GM18873 (cell line): Measurements from ENCODE around the gene VWA7.
"Not testable (repeated sequence)": the region's sequence is repeated elsewhere in the genome, so short reads cannot be mapped to it uniquely, and the experiment has no call there.

Source experiments
- ATAC-seq: cut with Tn5 transposase; IDR thresholded peaks from one replicate; pipeline ENCODE4 v1.9.1; 2021; ENCODE audit warnings: mild to moderate bottlenecking, moderate library complexity, moderate number of reproducible peaks; ENCODE audit not compliant: unreplicated experiment, low FRiP score

VWA7 gene

GRCh38 chr6:31801031-31801927, 24.2 kb upstream of the VWA7 start:
- ATAC-seq, result not testable (repeated sequence)

GRCh38 chr6:31799781-31800180, 22.7 kb upstream of the VWA7 start:
- ATAC-seq, result no peak

- ATAC-seq, result no peak
Observed at GRCh38 chr6:31797588-31797987, 20.5 kb upstream of the VWA7 start.

- ATAC-seq, result no peak
Observed at GRCh38 chr6:31796993-31797385, 19.9 kb upstream of the VWA7 start.

GRCh38 chr6:31795616-31796298, 18.6 kb upstream of the VWA7 start, which contains the start of gene VARS1:
Gene VARS1 (minus strand): TSS chr6:31795752. CDS start chr6:31795217, 535 bp downstream.
- no peak for ATAC-seq

DNA sequence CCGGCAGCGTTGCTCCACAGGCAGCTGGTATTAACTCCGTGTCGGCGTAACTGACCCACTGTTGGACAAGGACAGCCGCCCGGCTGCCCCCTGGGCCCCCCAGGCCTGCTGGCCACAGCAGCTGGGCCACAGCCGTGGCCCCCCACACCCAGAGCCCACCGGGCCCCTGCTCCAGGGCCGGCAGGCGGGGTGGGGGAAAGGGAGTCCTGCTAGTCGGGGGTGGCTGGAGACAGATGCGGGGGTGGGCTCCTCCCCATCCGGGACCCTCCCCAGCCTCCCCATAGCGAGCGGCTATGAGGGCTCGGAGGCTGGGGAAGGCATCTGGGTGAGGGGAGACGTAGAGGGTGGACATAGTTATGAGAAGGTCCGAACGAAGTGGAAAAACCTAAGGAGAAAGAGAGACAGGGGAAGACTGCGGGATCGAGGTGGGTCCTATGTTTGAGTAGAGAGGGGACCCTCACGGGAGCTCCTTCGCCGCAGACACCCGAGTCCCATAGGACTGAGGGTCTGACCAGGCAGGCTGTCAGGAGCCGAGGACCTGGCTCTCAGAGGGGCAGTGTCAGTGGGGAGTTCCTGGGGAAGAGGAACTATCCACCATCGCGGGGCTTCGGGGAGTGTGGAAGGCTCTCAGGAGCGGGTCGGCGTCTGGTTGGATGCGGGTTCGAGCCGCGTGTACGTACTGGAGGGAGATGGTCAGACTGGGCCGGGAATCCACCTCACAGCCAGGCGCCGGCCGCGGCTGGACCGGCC, 17.9 kb upstream of the VWA7 start:
- no peak for ATAC-seq

DNA sequence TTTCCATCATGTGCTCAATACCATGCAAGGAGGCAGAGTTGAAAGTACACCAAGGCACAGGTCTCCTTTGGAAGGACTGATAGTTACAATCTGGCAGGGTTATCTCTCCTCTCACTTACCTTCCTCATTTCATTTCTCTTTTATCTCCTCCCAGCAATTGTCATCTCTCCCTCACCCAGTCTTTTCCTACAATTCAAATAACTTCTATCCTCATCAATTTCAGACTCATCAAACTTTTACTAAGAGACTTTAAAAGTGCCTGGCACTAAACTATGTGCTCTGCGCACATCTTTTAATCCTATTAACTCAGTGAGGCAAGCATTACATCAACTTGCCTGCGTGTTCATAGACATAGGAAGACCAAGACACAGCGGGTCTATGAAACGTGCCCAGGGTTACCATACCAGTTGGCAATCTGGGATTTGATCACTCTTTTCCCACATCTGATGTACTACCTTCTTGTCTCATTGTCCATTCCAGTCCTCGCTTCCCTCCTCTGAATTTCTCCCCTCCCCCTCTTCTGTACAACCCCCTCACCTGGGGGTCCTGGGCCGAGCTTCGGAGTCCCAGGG, 17.3 kb upstream of the VWA7 start:
- ATAC-seq, result no peak

- ATAC-seq, result not testable (repeated sequence)
Observed at GRCh38 chr6:31793927-31794245, 16.8 kb upstream of the VWA7 start.

DNA sequence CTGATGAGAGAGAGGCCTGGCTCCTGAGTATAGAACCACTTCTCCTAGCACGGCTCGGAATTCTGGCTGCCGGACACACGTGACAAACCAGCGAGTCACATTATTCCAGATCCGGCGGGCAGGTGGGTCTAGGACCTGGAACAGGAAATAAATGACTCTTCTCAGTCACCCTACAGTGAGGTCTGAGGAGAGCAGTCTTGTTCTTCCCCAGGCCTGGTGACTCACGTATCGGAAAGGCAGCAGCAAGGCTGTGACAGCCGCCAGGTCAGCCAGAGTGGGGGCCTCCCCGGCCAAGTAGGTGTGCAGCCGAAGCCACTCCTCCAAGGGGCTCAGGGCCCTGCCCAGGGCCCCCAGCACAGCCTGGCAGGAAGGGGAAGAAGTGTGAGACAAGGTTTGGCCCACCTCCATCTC, 15.6 kb upstream of the VWA7 start:
- no peak for ATAC-seq

GRCh38 chr6:31792090-31792374, 14.9 kb upstream of the VWA7 start:
- ATAC-seq, result no peak

DNA sequence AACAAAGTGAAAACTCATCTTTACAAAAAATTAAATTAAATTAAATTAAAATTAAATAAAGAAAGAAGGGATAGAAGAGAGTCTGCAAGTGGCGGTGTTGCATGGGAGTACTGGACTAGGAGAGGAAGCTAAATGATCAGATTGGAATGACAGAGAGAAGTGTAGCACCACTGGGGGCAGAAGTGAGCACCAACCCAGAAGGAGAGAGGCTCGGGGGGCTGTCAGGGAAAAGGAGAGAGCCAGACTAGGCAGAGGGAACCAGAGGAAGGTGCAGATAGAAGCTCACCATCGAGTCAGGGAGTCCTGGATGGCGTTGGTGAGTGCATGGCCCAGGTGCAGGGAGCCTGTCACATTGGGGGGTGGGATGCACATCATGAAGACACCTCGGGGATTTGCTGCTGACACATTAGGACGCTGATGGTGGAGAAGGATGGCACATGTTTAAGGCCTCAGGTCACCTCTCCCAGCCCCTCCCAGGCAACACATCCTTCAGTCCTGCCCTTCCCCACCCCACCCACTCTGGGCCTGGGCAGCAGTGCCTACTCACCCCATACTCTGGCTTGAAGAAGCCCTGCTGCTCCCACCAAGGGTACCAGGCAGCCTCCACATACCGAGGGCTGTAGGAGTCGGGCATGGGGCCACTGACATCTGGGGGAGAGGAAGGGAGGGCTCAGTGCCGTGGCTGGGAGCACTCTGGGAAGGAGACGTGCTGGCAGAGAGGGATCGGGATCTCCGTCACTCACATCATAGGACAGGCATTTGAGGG, 14.4 kb upstream of the VWA7 start:
- no peak for ATAC-seq

GRCh38 chr6:31785475-31785874, 8.3 kb upstream of the VWA7 start:
- ATAC-seq, result no peak

DNA sequence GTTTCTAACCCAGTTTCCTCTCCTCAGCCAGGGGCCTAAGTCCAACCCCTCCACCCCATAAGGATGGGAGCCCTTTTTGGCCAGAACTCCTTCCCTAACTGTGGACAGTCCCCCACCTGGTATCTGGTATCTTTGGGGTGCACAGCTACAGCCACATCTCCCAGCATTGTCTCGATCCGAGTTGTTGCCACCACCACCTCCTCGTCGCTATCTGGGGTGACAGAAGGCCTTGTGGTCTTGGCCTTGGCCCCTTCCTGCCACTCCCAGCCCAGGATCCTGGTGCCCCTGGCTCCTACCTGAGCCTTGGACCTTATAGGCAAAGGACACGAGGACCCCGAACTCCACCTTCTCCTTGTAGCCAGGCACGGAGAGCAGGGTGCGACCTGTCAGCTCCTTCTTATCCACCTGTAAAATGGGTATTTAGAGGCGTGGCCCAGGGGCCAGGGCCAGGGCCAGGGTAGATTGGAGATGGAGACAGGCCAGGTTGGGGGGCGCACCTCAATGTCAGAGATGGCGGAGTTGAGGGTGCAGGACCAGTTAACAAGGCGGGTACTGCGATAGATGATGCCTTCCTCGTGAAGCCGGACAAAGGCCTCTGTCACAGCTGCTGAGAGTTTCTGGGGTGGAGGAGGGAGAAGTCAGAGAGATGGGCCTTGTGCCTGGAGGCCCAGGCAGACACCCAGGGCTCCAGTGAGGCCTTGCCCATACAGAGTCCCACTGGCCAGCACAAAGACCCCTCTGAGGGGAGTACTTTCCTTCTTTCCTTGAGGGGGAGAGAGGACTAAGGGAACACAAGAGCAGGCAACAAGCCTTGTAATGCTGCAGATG, 7.2 kb upstream of the VWA7 start:
- no peak for ATAC-seq

DNA sequence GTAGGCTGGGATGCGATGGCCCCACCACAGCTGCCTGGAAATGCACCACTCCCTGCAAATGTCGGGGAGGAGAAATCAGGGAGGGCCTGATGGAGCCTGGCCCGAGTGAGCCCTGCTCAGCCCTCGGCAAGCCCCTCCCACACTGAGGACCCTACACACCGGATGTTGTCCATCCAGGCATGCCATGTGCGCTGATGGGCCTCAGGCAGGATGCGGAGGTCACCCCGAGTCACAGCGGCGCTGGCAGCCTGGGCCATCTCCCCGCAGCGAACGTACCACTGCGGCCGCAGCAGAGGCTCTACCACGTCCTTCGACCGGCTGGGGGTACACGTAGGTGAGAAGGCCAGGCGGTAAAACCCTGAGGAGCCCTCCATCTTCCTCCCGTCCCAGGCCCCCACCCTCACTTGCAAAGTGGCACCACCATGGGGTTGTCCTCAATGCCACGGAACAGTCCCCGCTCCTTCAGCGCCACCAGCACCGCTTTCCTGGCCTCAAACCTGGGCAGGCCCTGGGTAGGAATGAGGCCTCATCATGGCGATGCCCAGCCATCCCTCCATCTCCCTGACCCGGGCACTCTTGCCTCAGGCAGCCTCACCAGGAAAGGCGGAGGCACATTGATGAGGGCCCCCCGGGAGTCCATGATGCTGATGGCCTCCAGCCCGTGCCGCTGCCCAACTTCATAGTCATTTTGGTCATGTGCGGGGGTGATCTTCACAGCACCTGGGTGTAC, 5.2 kb upstream of the VWA7 start:
- ATAC-seq, result no peak

DNA sequence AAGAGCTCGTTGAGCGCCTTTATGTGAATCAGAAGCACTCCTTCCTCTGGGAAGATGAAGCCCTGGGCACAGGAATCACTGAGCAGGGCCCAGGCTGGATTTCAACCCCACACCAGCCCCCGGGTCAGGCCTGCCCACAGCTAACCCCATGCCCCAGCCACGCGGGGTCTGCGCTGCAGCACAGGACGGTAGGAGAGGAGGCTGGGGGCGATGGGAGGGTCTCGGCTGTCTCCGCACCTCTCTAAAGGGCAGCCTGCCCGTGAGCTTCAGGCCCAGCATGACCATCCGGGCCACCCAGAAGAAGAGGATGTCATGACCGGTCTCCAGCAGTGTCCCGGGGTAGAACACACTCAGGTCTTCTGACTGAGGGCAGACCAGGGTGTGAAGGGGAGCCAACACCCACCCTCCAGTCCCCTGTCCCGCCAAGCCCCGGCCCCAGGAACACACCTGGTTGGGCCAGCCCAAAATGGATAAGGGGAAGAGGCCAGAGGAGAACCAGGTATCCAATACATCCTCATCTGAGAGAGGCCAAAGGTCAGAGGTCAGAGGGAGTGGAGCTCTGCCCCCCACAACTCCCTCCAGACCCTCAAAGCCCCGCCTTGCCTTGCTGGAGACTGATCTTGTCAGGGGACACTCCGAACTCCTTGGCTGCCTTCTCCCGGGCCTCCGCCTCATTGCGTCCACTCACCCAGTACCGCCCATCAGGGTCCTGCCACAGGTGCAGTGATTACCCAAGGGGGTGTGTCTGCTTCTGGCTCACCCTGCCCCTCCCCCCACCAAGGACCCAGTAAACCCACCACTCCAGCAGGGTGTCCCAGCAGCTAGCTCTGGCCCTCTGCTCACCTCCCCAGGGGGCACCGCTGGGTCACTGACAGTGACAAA, 4.4 kb upstream of the VWA7 start:
- no peak for ATAC-seq

GRCh38 chr6:31780507-31781243, 3.5 kb upstream of the VWA7 start:
- ATAC-seq, result no peak

DNA sequence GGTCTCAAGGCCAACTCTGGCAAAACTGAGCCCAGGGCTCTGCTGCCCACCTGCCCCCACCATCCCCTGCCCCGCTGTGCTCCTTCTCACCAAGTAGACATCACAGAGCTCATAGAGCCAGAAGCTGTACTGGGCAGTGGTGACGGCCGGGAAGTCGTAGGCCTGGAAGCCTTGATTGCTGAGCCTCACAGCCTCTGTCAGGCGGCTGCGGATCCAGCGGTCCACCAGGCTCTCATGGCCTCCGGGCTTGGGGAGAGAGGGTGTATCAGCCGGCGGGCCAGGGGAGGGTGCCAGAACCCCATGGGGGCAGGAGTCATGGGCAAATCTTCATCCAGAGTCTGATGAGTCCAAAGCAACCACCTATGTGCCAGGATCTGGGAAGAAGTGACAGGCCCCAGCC, 2.8 kb upstream of the VWA7 start:
- no peak for ATAC-seq
